Activated T-cell treated with anti-CD3 and anti-CD28 coated beads, Interleukin-2, amount 50 U/mL, for 48 hours (primary cell): ENCODE measurements around the gene CLEC2L.
A peak's percentile ranks its signal among the peaks of the same experiment; 100 is the strongest.

Experiments
- DNase-seq, 2 experiments: peaks; one replicate each; pipeline ENCODE4 v3.0.0-alpha.2; 2020

Gene CLEC2L

DNA sequence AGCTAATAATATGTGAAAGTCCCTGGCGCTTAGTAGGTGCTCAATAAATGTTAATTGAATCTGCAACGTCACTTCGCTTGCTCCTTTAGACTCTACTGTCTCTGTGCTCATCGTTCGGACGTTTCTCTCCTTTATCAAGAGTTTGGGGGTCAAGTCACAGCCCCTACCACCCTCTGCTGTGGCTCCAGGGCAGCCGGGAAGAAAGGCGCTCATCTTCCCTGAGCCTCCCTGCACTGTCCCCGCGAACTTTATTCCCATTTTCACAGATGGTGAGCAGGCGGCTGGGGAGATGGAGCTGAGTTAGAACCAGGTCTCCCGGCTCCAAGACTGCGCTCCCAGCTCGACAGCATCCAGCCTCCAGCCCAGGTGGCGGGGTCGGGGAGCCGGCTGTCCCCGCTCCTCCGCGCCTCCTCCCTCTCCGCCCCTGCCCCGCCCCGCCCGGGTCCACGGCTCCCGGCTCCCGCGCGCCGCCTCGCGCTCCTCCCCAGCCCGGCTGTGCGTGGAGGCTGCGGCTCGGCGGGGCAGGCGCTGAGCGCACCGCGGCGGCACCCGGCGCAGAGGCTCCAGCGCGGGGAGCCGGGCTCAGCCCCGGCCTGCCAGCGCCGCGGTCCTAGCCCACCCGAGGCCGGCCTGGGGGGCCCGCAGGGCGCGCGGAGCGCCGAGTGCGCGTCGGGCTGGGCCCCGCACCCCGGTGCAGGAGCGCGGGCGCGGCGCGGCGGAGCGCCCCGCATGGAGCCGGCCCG lies at the start of gene CLEC2L:
CLEC2L (plus strand) TSS at position 487 of the 743 bp plus-strand sequence; CDS start at position 730, 243 bp downstream.
- peak in 1 of 2 experiments; percentile 50 for DNase-seq

DNA sequence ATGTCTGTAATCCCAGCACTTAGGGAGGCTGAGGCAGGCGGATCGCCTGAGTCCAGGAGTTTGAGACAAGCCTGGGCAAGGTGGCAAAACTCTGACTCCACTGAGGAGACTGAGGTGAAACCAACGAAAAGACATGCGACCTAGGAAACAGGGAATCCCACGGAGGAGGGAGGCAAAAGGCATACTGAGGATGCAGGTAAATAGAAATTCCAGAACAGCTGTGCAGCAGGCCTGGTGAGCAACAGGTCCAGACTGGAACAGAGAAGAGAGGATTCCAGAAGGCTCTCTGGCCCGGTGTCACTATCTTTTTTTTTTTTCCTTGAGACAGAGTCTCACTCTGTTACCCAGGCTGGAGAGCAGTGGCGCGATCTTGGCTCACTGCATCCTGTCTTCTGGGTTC lies 47.3 kb upstream of the CLEC2L start:
- DNase-seq, result no peak

DNA sequence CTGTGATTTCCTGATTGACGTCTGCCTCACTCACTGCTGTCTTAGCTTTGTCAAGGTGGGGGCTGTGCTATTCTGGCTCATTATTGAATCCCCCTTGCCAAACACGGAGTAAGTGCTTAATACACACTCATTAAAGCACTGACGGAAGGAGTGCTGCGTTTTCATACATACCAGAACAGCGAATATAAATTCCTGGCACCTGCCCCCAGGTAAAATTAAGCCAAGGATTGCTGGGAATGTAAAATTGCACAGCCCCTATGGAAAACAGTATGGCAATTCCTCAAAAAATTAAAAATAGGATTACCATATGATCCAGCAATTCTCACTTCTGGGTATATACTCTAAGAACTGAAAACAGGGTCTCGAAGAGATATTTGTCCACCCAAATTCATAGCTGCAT lies 46.6 kb upstream of the CLEC2L start:
- DNase-seq, result no peak

DNA sequence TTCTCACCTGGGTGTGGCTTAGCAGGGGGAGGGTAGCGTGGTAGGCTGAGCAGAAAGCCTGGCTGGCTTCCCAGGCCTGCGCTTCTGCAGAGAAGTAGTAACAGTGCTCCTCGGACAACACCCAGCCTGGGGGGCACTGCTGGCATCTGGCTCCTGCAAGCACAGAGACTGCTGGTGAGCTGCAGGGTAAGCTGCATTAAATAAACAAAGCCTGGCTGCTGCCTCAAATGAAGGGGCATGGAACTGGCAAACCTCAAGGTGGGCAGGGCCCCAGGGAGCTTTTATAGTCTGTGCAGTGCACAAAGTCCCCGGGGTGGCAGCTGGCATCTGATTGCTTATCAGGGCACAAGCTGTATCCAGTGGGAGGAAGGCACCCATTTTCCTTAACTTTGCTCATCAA lies 43.9 kb upstream of the CLEC2L start:
- DNase-seq, result no peak

DNA sequence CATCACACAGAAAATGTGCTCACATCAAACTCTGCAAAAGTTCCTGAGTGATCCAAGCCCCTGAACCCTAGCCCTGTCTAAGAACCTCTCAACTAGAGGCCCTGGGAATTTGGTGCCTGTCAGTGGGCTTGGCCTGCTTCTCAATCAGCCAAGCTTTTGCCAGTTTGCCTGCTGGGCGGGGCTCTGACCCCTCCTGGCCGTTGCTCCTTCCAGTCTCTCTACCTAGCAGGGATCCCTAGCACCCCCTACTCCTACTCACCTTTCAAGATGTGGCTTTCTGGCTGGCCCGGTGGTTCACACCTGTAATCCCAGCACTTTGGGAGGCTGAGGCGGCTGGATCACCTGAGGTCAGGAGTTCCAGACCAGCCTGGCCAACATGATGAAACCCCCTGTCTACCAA lies 42.1 kb upstream of the CLEC2L start:
- DNase-seq, result no peak

DNA sequence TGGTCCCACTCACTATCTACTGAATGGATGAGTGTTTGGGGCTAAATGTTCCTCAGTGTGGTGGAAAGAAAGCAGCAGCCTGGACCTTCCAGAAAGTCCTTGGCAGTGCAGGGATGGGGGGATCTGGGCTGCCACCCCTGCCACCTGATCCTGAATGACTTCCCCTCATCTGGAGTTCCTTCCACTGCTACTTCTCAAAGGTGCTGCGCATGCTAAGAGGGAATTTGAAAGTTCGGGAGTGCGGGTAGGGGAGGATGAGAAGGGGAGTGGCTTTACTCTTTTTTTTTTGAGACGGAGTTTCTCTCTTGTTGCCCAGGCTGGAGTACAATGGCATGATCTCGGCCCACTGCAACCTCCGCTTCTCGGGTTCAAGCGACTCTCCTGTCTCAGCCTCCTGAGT lies 41.4 kb upstream of the CLEC2L start:
- no peak for DNase-seq

DNA sequence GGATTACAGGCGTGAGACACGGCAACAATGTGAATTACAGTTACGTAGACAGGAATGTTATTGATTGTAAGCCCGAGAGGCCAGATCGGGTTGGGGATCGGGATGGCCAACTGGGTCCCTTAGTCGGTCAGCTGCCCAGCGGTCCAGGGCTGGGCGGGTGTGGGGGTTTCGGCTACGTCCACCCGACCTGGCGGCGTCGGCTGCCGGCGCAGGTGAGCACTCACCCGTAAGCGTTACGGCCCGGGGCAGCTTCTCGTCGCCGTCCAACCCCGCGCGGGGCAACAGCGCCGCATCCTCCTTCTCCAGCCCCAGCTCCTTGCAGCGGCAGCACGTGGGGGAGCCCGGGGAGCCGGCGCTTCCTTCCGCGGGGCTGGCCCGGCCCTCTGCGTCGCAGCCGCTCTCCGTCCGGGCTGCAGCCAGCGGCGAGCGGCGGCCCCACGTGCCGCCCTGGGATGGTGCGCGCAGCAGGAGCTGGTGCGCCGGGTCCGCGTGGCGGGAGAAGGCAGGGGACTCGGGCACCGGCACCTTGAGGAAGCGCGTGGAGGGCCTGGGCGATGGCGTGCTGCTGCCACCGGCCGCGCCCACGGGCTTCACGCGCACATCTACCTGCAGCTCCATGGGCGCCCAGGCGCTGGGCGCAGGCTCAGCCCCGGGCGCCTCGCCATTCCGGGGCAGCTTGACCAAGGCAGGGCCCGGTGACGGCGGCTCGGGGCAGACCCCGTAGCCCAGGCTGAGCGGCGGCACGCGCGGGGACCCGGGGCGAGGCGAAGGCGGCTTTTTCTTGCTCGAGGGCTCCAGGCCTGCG lies 40.6 kb upstream of the CLEC2L start:
- peak; percentile 33 to 50 for DNase-seq

DNA sequence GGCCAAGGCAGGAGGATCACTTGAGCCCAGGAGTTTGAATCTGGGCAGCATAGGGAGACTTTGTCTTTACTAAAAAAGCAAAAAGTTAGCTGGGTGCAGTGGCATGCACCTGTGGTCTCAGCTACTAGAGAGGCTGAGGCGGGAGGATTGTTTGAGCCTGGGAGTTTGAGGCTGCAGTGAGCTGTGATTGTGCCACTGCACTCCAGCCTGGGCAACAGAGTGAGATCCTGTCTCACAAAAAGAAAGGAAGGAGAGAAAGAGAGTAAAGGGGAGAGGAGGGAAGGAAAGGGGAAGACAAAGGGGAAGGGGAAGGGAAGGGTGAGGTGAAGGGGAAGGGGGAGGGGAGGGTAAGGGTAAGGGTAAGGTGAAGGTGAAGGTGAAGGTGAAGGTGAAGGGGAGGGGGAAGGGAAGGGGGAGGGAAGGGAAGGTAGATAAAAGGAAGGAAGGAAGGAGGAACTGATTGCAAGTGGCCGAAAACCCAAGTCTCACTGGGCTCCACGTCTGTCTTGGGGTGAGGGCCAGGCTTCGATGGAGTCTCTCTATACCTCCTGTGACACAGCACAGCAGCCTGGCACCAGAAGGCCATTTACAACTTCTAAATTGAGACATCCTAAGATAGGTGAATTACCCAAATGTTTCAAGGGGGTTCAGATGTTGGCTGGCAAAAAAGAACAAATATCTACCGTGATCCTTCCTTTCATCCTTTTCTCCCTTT lies 36.0 kb upstream of the CLEC2L start:
- DNase-seq, result no peak

DNA sequence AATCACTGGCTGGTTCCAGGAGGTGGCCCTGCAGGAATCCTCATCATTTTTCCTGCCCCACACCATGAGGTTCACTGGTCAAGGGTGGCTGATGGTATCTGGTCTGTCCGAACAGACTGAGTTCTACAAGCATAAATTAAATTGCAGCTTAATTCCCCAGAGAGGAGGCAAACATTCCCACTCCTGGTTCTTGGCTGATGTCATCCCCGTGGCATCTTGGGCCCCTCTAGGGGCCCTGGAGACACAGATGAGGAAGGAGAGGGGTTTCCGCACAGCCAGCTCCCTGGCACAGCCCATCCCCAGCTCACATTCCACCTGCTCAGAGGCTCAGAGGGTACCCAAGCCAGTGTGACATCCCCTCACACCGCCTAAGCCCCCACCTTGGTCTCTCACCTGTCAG lies 34.7 kb upstream of the CLEC2L start:
- no peak for DNase-seq

DNA sequence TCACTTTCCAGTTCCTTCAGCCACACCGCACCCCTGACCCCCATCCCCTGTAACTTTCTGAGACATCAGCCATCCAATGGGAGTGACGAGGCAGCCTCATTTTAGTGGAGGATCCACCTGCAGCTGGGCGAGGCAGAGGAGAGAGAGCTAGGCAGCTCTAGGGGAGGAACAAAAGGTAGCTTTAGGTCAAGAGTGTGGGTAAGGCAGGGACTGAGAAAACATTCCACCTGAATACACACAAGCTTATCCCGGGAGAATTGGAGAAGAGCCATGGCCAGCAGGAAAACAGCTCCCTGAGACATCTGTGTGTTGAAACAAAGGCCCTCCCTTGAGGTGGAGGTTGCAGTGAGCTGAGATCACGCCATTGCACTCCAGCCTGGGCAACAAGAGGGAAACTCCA lies 33.4 kb upstream of the CLEC2L start:
- DNase-seq, result no peak

DNA sequence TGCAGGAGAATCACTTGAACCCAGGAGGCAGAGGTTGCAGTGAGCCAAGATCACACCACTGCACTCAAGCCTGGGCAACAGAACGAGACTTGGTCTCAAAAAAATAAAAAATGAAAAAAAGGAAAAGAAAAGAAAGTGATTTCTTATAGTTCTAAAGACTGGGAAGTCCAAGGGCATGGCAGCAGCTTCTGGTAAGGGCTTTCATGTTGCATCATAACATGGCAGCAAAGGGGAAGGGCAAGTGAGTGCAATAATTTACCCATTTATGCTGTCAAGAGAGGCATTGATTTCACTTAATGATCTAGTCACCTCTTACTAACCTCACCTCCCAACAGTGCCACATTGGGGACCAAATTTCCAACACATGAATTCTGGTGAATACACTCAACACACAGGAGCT lies 31.2 kb upstream of the CLEC2L start:
- no peak for DNase-seq

DNA sequence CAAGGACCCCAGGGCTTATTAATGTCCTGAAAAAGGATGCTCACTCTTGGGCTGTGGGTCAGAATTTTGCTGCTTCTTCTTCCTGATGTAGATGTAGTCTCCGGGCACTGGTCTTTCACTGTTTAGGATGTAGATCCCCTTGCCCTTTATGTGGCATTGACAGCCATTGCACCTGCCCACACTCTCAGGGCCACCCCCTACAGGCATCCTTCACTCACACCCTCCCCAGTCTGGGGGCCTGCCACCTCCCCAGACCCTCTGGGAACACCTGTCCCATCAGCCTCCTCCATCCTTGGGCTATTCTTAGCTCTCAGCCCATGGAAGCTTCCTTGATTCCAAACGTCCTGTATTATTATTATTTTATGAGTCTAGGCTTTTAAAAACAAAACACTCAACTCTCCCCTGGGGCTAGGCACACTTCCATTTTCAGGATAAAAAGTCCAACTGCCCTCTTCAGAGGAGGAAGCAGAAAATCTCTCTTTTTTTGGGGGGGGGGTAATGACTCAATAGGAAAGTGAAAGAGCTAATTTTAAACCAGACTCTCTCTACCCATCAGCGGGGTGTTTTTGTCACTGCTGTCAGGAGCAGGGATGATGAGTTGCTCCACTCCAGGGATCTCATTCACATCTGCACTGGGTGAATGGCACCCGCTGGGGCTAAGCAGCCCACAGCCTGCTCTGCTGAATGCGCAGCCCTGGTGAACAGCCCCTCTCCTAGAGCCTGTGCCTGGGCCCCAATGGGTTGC lies 28.5 kb upstream of the CLEC2L start:
- peak; percentile 21 to 23 for DNase-seq

DNA sequence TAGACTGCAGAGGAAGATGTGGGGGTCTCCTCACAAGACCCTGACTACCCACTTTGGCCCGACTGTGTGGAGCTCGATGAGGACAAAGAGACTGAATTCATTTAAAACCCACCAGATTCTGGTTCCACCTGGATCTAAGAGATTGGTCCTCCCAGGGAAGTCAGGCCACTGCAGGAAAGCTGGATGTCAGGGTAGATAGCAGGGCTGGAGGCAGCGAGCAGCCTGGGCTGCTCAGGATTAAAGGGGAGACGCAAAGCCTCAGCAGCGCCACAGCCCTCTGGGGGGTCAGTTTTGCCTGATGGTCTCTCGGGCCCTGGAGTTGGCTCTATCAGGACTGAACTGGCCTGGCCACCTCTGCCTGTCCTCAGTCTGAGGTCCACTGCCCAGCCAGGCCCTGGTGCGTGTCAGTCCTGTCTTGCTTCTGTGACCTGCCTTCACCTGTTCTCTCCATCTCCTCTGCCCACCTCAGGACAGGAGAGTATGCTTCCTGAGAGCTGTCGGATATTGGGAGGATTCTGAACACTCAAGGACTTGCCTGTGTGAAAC lies 27.8 kb upstream of the CLEC2L start:
- no peak for DNase-seq

DNA sequence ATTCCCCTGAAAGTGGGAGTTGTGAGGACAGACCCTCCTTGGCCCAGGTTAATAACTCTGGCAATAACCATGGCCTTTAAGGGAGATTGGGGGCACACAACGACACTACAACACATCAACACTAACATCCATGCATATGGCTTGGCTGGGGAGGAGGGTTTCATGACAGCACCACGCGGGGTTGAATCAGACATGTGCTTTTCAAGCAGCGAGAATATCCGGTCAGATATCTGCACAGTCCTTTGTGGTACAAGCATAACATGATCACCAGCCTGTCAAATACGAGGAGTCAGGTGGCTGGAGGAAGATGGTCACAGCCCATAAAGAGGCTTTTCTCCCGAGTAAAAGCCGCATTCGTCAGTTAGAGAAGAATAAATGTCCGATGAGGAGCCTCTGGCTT lies 27.0 kb upstream of the CLEC2L start:
- DNase-seq, result no peak

DNA sequence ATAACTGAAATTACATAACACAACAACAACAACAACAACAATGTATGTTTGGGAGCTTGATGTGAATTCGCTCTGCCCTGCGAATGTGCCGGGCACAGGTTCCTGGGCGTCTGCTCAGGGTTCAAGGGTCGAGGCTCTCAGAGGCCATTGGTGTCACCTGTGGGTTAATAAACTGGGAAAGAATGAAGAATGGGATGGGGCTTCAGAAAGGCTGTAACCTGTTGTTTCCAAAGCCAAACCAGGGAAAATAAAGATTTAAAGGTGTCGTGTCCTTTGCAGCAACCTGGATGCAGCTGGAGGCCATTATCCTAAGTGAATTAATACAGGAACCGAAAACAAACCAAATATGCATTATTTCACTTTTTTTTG lies 22.7 kb upstream of the CLEC2L start:
- DNase-seq, result no peak

DNA sequence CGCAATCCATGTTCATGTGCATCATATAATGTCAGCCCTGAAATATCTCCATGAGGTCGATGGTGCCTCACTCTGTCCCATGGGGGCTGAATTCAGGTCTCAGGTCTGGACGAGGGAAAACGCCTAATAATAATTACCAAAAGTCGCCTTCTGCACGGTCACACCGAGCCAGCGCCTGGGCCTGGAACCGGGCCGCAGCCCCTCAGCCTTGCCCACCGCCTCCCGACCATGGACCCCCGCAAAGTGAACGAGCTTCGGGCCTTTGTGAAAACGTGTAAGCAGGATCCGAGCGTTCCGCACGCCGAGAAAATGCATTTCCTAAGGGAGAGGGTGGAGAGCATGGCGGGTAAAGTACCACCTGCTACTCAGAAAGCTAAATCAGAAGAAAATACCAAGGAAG lies 21.3 kb upstream of the CLEC2L start:
- DNase-seq, result no peak

DNA sequence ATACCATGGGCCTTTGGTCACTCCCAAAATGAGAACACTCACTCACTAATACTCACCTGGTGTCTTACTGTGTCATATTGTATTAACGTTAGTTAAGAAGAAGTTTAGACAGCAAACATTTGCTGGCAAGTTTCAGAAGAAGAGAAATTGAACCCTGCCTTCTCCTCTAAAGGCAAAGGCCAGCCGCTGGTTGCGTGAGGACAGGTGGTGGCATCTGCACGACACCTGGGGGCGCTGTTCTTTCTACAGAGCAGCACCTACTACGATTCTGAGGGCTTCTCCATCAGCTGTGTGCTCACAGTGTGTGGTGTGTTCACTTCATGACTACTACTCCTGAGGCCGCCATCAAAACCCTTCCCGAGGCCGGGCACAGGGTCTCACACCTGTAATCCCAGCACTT lies 17.9 kb upstream of the CLEC2L start:
- DNase-seq, result peak in 1 of 2 experiments; percentile 38

DNA sequence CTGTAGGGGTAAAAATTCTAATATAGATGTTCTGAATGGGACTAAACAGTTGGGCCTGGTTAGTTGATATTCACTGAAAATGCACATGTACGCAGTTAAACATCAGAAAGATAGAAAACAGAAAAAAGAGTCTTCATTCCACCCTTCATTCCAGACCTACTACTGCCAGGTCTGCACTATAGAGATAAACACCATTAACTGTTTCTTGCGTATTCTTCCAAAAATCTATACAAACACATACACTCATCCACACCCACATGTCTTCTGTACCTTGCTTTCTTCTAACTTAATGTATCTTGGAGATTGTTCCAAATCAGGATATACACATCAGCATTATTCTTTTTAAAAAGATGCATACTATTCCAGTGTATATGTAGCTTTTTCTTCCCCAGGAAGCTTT lies 13.9 kb upstream of the CLEC2L start:
- no peak for DNase-seq

DNA sequence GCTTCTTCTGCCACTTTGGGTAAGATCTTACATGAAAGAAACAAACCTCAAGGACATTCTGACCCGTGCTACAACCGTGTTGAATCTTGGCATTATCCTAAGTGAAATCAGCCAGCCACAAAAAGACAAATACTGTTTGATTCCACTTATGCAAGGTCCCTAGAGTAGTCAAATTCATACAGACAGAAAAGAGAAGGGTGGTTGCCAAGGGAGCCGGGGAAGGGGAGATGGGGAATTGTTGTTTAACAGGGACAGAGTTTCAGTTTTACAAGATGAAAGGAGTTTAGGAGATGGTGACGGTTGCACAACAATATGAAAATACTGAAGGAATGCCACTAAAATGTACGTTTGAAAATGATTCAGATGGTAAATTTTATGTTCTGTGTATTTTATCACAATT lies 12.2 kb upstream of the CLEC2L start:
- DNase-seq, result no peak

DNA sequence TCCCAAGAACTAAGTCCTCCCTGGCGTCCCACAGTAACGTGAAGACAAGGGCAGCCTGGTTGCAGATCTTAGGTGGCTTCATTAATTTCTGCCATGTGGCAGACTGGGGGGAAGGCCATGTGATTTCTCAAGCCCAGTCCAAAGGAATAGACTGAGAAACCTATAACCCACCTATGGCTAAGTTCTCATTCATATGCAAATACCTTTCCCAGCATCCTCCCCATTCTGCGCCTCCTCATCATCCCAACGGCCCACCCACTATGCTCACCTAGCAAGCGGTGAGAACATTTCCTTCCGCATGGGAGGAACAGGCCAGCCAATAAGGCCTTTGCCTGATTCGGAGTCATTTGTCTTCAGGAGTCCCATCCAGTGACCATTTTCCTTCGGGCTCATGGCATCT lies 8.2 kb upstream of the CLEC2L start:
- no peak for DNase-seq

DNA sequence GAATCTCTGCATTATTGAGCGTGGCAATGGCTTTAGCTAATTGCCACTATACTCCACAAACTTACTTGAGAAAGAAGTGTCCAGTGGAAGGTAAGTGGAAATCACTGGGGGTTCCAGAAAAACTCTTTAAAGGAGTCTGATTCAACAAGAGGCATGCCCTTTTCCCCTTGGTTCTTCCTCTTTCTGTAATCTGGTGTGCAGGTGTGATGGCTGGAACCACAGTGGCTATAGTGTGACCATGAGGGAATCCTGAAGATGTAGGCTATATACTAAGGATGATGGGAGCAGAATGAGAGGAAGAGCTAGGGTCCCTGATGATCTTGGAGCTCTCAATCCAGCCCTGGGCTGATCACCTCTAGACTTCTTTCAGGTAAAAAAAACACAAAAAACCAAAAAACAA lies 2.0 kb upstream of the CLEC2L start:
- DNase-seq, result no peak

DNA sequence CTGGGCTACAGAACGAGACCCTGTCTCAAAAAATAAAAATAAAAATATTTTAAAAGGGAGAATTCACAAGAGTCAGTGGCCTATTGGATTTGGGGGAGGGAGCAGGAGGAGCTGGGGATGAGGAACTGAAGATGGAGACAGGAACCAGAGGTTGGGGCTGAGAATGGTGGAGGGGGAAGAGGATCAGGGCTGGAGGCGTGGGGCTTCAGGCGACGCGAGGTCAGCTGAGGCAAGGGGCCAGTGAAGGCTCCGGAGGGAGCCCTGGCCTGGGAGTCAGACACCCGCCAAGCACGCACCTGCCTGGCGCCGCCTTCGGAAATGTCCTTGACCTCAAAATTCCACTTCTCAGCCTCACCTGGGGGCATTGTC lies 671 bp upstream of the CLEC2L start:
- DNase-seq, result no peak
